Common myeloid progenitor, CD34-positive (primary cell): ENCODE results near the gene SH2D6.

Source experiments
- CTCF ChIA-PET: fragments of 350-600 bp; sonication (Branson Sonifier 250); formaldehyde crosslinking; loops from one replicate; lab custom pipeline; 2021; ENCODE audit warnings: antibody characterized with exemption; lab: Charles Lee
- POLR2A ChIA-PET: fragments of 350-600 bp; sonication (Branson Sonifier 250); formaldehyde crosslinking; loops from one replicate; lab custom pipeline; 2021; ENCODE audit warnings: antibody characterized with exemption; lab: Charles Lee
- DNase-seq, 3 donors: peaks; one replicate each; pipeline versions ENCODE4 v3.0.0 to v3.0.0-alpha.2; 2013
- H3K27ac ChIP-seq, 2 experiments: 1 replicate in 1 of 2; 2 replicates in 1 of 2; pipeline ENCODE4 v1.7.0; 2013; ENCODE audit warnings: inconsistent platforms in 2 of 2, low read length in 2 of 2, mild to moderate bottlenecking in 2 of 2, low read depth in 1 of 2, moderate library complexity in 1 of 2; ENCODE audit not compliant: severe bottlenecking in 2 of 2, insufficient read depth in 1 of 2, poor library complexity in 1 of 2
- H3K27me3 ChIP-seq, 5 experiments: replicated peaks in 2 of 5; 1 replicate in 3 of 5; 2 replicates in 2 of 5; pipeline versions ENCODE4 v1.6.1 to v1.7.0; 2013; ENCODE audit warnings: low read length in 4 of 5, mild to moderate bottlenecking in 2 of 5, moderate library complexity in 2 of 5, inconsistent platforms in 1 of 5; ENCODE audit not compliant: insufficient read depth in 5 of 5, control insufficient read depth in 4 of 5
- H3K36me3 ChIP-seq, 4 experiments: 1 replicate in 2 of 4; 2 replicates in 2 of 4; pipeline versions ENCODE4 v1.6.1 to v1.7.0; 2013; ENCODE audit warnings: low read length in 3 of 4, control low read depth in 1 of 4, mild to moderate bottlenecking in 1 of 4; ENCODE audit not compliant: control insufficient read depth in 4 of 4, insufficient read depth in 4 of 4
- H3K4me1 ChIP-seq, 4 experiments: 1 replicate in 3 of 4; 2 replicates in 1 of 4; pipeline versions ENCODE4 v1.6.1 to v1.7.1; 2013; ENCODE audit warnings: low read length in 3 of 4, mild to moderate bottlenecking in 3 of 4, control low read depth in 1 of 4, inconsistent platforms in 1 of 4, moderate library complexity in 1 of 4; ENCODE audit not compliant: control insufficient read depth in 4 of 4, insufficient read depth in 4 of 4; ENCODE audit errors: control extremely low read depth in 1 of 4
- H3K4me3 ChIP-seq, 7 experiments: 1 replicate in 4 of 7; 2 replicates in 3 of 7; pipeline versions ENCODE4 v1.5.1 to v1.7.0; 2013; ENCODE audit warnings: mild to moderate bottlenecking in 7 of 7, low read length in 6 of 7, moderate library complexity in 6 of 7, inconsistent platforms in 2 of 7, low read depth in 2 of 7, control low read depth in 1 of 7; ENCODE audit not compliant: insufficient read depth in 4 of 7, control insufficient read depth in 1 of 7; ENCODE audit errors: extremely low read depth in 1 of 7
- H3K9me3 ChIP-seq, 5 experiments: 1 replicate in 4 of 5; 2 replicates in 1 of 5; pipeline versions ENCODE4 v1.6.1 to v1.7.1; 2013; ENCODE audit warnings: low read length in 4 of 5, mild to moderate bottlenecking in 2 of 5, inconsistent platforms in 1 of 5, low read depth in 1 of 5, moderate library complexity in 1 of 5; ENCODE audit not compliant: control insufficient read depth in 4 of 5, insufficient read depth in 2 of 5; ENCODE audit errors: control extremely low read depth in 1 of 5
- WGBS: methylation state at CpG from one replicate; pipeline ENCODE4 v1.1.5; 2013; ENCODE audit not compliant: insufficient coverage; 5-methylcytosine and 5-hydroxymethylcytosine counted together

SH2D6 gene

GRCh38 chr2:85452237-85452636 lies 33.7 kb downstream of the SH2D6 start:
- Histone ChIP-seq H3K4me1 (peaks cover 0 to 29% (median 19%) of the 10 kb centered on the region in 4 experiments), H3K4me3 (no peak overlapping the region), H3K27me3 (no peaks in the 10 kb centered on the region), H3K27ac (no peak overlapping the region), H3K36me3 (no peaks in the 10 kb centered on the region), H3K9me3 (no peaks in the 10 kb centered on the region)
- POLR2A ChIA-PET, result interaction anchor here (1.5 kb wide), 1 partner anchor 12 kb away, joined by 3 read pairs; no protein-coding TSS in a partner anchor
- WGBS, result 83% methylated on average over 1 of the region's 1 CpG
- no peak for DNase-seq
- CTCF ChIA-PET, result interaction anchor here (1.7 kb wide), 1 partner anchor 10 kb away, joined by 4 read pairs; no protein-coding TSS in a partner anchor

DNA sequence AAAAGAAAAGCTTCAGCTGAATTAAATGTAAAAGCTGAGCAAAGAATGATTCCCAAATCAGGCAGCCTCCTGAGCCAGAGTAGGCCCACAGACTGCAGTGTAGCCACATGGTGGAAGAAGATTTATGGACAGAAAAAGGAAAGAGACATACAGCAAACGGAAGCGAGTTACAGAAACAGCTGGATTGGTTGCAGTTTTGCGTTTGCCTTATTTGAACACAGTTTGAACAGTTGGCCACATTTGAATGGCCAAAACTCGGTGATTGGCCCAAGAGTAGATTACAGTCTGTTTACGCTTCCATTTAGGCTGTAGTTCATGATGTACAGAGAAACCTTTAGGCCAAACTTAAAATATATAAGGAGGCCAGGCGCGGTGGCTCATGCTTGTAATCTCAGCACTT lies 35.1 kb downstream of the SH2D6 start:
- 42% methylated on average over 7 of the region's 7 CpGs for WGBS
- POLR2A ChIA-PET, result interaction anchor here (1.1 kb wide), 1 partner anchor 124 kb away, joined by 3 read pairs; the partner anchor contains the start of gene VAMP8
- H3K4me1 ChIP-seq, result peaks cover 0 to 29% (median 19%) of the 10 kb centered on the region in 4 experiments
- H3K27ac ChIP-seq, result no peak overlapping the region
- H3K4me3 ChIP-seq, result no peak overlapping the region
- CTCF ChIA-PET, result interaction anchor here (0.6 kb wide), 1 partner anchor 50 kb away, joined by 3 read pairs; no protein-coding TSS in a partner anchor
- peak in 2 of 3 donors; percentile 70 to 81 for DNase-seq
- H3K36me3 ChIP-seq, result no peaks in the 10 kb centered on the region
- H3K9me3 ChIP-seq, result no peaks in the 10 kb centered on the region
- no peaks in the 10 kb centered on the region for H3K27me3 ChIP-seq

GRCh38 chr2:85455552-85456090 lies 37.1 kb downstream of the SH2D6 start:
- H3K4me1 ChIP-seq, result peaks cover 0 to 24% (median 19%) of the 10 kb centered on the region in 4 experiments
- H3K27me3 ChIP-seq, result no peaks in the 10 kb centered on the region
- H3K4me3 ChIP-seq, result no peak overlapping the region
- no peak for DNase-seq
- H3K27ac ChIP-seq, result no peak overlapping the region
- ChIA-PET POLR2A (no interaction called here), CTCF (interaction anchor here (1.2 to 3.6 kb wide), 4 partner anchors 9 to 20 kb away, joined by 4 to 20 read pairs (median 5); no protein-coding TSS in a partner anchor)
- WGBS, result no CpG with 5 or more reads among the region's 1 CpG
- H3K9me3 ChIP-seq, result no peaks in the 10 kb centered on the region
- no peaks in the 10 kb centered on the region for H3K36me3 ChIP-seq

DNA sequence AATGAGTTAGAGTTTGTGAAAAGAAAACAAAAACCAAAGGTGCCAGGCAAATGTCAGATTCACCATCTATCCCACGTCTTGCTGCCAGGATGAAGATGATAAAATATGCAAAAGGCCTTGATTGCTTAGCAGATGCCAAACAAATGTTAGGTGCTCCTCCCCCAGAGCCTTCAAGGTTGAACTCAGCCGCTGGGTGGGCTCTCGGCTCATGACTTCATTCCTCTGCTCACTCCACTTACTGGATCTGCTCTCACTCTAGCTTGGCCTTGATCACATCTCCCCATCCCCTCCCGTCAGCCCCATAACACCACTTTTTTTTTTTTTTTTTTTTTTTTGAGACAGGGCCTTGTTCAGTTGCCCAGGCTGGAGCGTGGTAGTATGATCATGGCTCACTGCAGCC lies 38.5 kb downstream of the SH2D6 start:
- no peaks in the 10 kb centered on the region for H3K27me3 ChIP-seq
- no peak overlapping the region for H3K4me3 ChIP-seq
- ChIA-PET POLR2A (no interaction called here), CTCF (interaction anchor here (1.0 to 3.6 kb wide), 3 partner anchors 12 to 18 kb away, joined by 4 to 20 read pairs (median 6); no protein-coding TSS in a partner anchor)
- WGBS, result 100% methylated on average over 1 of the region's 5 CpGs
- no peaks in the 10 kb centered on the region for H3K9me3 ChIP-seq
- no peak for DNase-seq
- H3K27ac ChIP-seq, result no peak overlapping the region
- H3K4me1 ChIP-seq, result peaks cover 0 to 22% (median 18%) of the 10 kb centered on the region in 4 experiments
- H3K36me3 ChIP-seq, result no peaks in the 10 kb centered on the region

GRCh38 chr2:85457877-85458316 lies 39.4 kb downstream of the SH2D6 start:
- Histone ChIP-seq H3K27ac (no peak overlapping the region), H3K36me3 (no peaks in the 10 kb centered on the region), H3K4me3 (no peak overlapping the region), H3K4me1 (peaks cover 0 to 14% (median 10%) of the 10 kb centered on the region in 4 experiments), H3K9me3 (no peaks in the 10 kb centered on the region), H3K27me3 (no peaks in the 10 kb centered on the region)
- no peak for DNase-seq
- CTCF ChIA-PET, result interaction anchor here (1.4 to 3.6 kb wide), 2 partner anchors 11 to 16 kb away, joined by 3 to 20 read pairs; no protein-coding TSS in a partner anchor
- POLR2A ChIA-PET, result no interaction called here
- WGBS, result 95% methylated on average over 4 of the region's 6 CpGs

DNA sequence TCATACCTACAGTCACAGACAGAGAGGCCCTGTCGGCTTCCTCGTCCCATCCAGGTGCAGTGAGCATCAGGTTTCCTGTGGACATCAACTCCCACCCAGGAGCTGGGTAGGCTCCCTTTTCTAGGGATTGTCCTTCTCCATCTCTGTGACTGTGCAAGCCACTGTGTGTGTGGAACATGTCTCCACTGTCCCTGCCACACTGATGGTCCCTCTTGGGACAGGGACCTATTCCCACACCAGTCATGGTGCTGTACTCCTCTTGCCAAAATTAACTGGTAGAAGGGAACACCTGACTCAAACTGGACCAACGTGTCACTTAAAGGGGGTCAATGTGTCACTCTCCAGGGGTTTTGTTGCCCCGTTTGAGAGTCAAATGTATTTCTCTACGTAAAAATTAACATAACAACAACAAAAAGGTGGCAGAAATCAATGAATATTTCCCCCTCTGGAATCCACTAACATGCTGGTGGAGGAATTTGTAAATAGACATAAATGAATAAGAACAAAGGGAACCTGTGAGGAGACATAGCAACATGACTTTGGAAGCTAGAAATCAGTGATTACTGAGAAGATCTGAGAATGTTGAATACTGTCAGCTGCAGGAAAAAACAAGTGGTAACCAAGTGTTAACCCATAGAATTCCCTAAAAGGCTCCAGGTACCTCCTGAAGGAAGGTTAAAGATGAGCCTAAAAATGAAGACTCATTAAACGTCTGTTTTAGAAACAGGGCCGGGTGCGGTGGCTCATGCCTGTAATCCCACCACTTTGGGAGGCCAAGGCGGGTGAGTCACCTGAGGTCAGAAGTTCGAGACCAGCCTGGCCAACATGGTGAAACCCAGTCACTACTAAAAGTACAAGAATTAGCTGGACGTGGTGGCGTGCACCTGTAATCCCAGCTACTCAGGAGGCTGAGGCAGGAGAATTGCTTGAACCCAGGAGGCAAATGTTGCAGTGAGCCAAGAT lies 40.4 kb downstream of the SH2D6 start:
- DNase-seq, result no peak
- 93% methylated on average over 9 of the region's 12 CpGs for WGBS
- no peak overlapping the region for H3K27ac ChIP-seq
- POLR2A ChIA-PET, result no interaction called here
- CTCF ChIA-PET, result interaction anchor here (1.4 kb wide), 1 partner anchor 17 kb away, joined by 3 read pairs; no protein-coding TSS in a partner anchor
- peaks cover 0 to 4% (median 2%) of the 10 kb centered on the region in 4 experiments for H3K4me1 ChIP-seq
- no peak overlapping the region for H3K4me3 ChIP-seq
- no peaks in the 10 kb centered on the region for H3K9me3 ChIP-seq
- H3K27me3 ChIP-seq, result no peaks in the 10 kb centered on the region
- H3K36me3 ChIP-seq, result no peaks in the 10 kb centered on the region
